Caco-2 (cell line): ENCODE measurements around the gene TEX19. TPM values are rescaled to one million over a fixed set of nuclear protein-coding genes. Genes with fewer than 3 reads are reported as not detected.
A peak's percentile ranks its signal among the peaks of the same experiment; 100 is the strongest.

Experiments used
- BruUV-seq: library from RNA; stranded (reverse); fragments of 400-500 nt; replicated peaks from 2 replicates; lab custom pipeline; 2021; lab: Mats Ljungman, UMichigan
- CTCF ChIA-PET: fragments of 300-600 bp; sonication (Branson Sonifier 250); formaldehyde crosslinking; loops from one replicate; lab custom pipeline; 2022; ENCODE audit warnings: antibody characterized with exemption; lab: Charles Lee
- POLR2A ChIA-PET: fragments of 300-600 bp; sonication (Branson Sonifier 250); formaldehyde crosslinking; loops from one replicate; lab custom pipeline; 2022; ENCODE audit warnings: antibody characterized with exemption; lab: Charles Lee
- DNase-seq, 2 experiments: peaks; one replicate each; pipeline versions ENCODE4 v3.0.0 to v3.0.0-alpha.2; 2020 to 2022
- H3K27me3 ChIP-seq: replicated peaks from 2 replicates; pipeline ENCODE4 v1.6.0; 2011; ENCODE audit warnings: low read length; ENCODE audit not compliant: control insufficient read depth, insufficient read depth
- H3K36me3 ChIP-seq: 2 replicates; pipeline ENCODE4 v1.5.1; 2011; ENCODE audit warnings: low read length; ENCODE audit not compliant: control insufficient read depth, insufficient read depth
- H3K4me1 ChIP-seq: fragments of 250-450 bp; sonication (Bioruptor Pico); 2 replicates; pipeline ENCODE4 v1.5.1; 2020; ENCODE audit warnings: mild to moderate bottlenecking
- H3K4me3 ChIP-seq: 2 replicates; pipeline ENCODE4 v1.5.1; 2011; ENCODE audit warnings: low read depth, mild to moderate bottlenecking, control low read depth, low read length
- H3K9me3 ChIP-seq: fragments of 250-450 bp; sonication (Bioruptor Pico); 2 replicates; pipeline ENCODE4 v1.5.1; 2020; ENCODE audit warnings: mild to moderate bottlenecking, moderate library complexity
- H3K27ac Mint-ChIP-seq: one replicate; pipeline ENCODE4 v1.8.0; 2022; ENCODE audit warnings: mixed read lengths; ENCODE audit not compliant: unreplicated experiment
- H3K27me3 Mint-ChIP-seq: one replicate; pipeline ENCODE4 v1.8.0; 2022; ENCODE audit warnings: mixed read lengths; ENCODE audit not compliant: insufficient read depth, unreplicated experiment
- H3K36me3 Mint-ChIP-seq: one replicate; pipeline ENCODE4 v1.8.0; 2022; ENCODE audit warnings: mild to moderate bottlenecking, mixed read lengths; ENCODE audit not compliant: insufficient read depth, unreplicated experiment
- H3K4me1 Mint-ChIP-seq: one replicate; pipeline ENCODE4 v1.8.0; 2022; ENCODE audit warnings: low read depth, mixed read lengths; ENCODE audit not compliant: unreplicated experiment
- H3K4me3 Mint-ChIP-seq: one replicate; pipeline ENCODE4 v1.8.0; 2022; ENCODE audit warnings: mild to moderate bottlenecking, moderate library complexity, mixed read lengths; ENCODE audit not compliant: unreplicated experiment
- H3K9me3 Mint-ChIP-seq: one replicate; pipeline ENCODE4 v1.8.0; 2022; ENCODE audit warnings: mixed read lengths; ENCODE audit not compliant: unreplicated experiment
- intact Hi-C: fragments of 100-400 bp; cut with micrococcal nuclease; formaldehyde crosslinking; loops from one replicate; pipeline ENCODE4 v1.10.0; 2022; ENCODE audit not compliant: unreplicated experiment
- total RNA-seq: library from RNA; stranded (reverse); gene quantifications from 2 replicates; pipeline ENCODE4 v1.2.3, GENCODE V29; 2022
- TF ChIP-seq, protein P1 (sequence below), 2 experiments: fragments of 200-600 bp in 1 of 2; IDR thresholded peaks; 1 replicate in 1 of 2; 2 replicates in 1 of 2; pipeline versions ENCODE4 v1.5.1 to v1.8.0; 2011 to 2022; ENCODE audit warnings: antibody characterized with exemption in 1 of 2, control low read depth in 1 of 2, inconsistent platforms in 1 of 2, low read depth in 1 of 2, low read length in 1 of 2, mild to moderate bottlenecking in 1 of 2, moderate library complexity in 1 of 2; ENCODE audit not compliant: insufficient read depth in 1 of 2, severe bottlenecking in 1 of 2, unreplicated experiment in 1 of 2

The TEX19 gene
- total RNA-seq, 1 experiment from 2014 or later = 4.2 TPM

DNA sequence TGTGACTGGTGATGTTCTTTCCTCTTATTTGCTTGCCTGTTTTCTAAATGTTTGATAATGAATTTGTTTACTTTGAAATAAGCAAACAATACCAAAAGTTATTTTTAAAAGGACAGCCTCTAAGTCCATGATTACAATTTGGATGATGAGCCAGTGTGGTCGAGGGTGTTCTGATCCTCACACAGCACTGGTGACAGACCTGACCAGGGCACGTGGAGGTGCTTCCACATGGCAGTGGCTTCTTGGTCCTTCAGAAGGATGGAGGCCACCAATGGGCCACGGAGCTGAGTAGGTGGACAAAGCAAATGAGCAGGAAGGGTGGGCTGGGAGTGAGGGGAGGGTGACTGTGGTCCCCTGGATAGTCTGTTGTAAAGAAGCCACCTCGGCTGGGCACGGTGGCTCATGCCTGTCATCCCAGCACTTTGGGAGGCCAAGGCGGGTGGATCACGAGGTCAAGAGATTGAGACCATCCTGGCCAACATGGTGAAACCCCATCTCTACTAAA is 4.2 kb upstream of the TEX19 start:
- Mint-ChIP-seq H3K27ac (no peak overlapping the region), H3K4me3 (no peak overlapping the region), H3K9me3 (no peaks in the 10 kb centered on the region), H3K36me3 (peaks cover 13% of the 10 kb centered on the region), H3K27me3 (no peaks in the 10 kb centered on the region), H3K4me1 (peaks cover 26% of the 10 kb centered on the region)
- intact Hi-C loops = loop anchor here (5.0 kb wide), 4 partner anchors 42 to 197 kb away; no protein-coding TSS in a partner anchor
- Histone ChIP-seq H3K4me1 (peaks cover 35% of the 10 kb centered on the region), H3K4me3 (no peak overlapping the region), H3K36me3 (no peaks in the 10 kb centered on the region), H3K27me3 (no peaks in the 10 kb centered on the region), H3K9me3 (no peaks in the 10 kb centered on the region)
- DNase-seq = no peak
- ChIA-PET CTCF (no interaction called here), POLR2A (no interaction called here)
- TF ChIP-seq, protein P1, sequence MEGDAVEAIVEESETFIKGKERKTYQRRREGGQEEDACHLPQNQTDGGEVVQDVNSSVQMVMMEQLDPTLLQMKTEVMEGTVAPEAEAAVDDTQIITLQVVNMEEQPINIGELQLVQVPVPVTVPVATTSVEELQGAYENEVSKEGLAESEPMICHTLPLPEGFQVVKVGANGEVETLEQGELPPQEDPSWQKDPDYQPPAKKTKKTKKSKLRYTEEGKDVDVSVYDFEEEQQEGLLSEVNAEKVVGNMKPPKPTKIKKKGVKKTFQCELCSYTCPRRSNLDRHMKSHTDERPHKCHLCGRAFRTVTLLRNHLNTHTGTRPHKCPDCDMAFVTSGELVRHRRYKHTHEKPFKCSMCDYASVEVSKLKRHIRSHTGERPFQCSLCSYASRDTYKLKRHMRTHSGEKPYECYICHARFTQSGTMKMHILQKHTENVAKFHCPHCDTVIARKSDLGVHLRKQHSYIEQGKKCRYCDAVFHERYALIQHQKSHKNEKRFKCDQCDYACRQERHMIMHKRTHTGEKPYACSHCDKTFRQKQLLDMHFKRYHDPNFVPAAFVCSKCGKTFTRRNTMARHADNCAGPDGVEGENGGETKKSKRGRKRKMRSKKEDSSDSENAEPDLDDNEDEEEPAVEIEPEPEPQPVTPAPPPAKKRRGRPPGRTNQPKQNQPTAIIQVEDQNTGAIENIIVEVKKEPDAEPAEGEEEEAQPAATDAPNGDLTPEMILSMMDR (IDR thresholded peaks at IDR 0.05; ENCODE audit: insufficient read depth in 1 of 2, low read depth in 1 of 2, low read length in 1 of 2, severe bottlenecking in 1 of 2, unreplicated experiment in 1 of 2) = no peak
- no TSS peak for BruUV-seq

DNA sequence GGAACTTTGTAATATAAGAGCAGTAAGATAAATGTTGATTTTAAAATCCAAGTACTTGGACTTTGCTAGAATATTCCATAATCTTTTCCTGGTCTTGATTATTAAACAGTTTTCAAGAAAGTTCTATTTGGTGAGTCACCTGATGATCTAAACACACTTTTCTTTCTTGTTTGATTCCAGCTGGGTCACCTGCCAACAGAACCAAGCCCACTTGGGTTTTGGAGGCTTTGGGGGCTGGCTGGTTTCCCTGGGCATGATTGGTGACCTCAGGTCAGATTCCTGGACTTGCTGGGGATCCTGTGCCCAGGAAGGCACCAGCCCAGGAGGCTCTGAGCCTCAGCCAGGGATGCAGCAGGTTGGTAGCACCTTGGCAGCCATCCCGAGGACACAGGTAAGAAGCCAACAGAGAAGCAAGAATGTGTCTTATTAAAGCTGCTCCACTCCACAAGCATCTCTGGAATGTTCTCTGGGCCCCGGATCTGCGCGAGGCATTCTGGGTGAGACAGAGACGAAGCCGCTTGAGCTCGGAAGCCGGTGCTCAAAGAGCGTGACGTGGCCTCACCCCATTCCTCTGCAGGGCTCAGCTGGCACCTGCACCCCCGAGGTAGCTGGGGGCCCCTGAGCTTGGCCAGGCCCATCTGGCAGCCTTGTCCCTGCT is 3.1 kb upstream of the TEX19 start:
- Histone ChIP-seq H3K27me3 (no peaks in the 10 kb centered on the region), H3K9me3 (no peaks in the 10 kb centered on the region), H3K4me1 (peaks cover 35% of the 10 kb centered on the region), H3K36me3 (no peaks in the 10 kb centered on the region), H3K4me3 (no peak overlapping the region)
- Mint-ChIP-seq H3K4me3 (peak overlapping the region; percentile 13), H3K27ac (peak overlapping the region; percentile 80), H3K4me1 (peaks cover 26% of the 10 kb centered on the region), H3K9me3 (no peaks in the 10 kb centered on the region), H3K27me3 (no peaks in the 10 kb centered on the region), H3K36me3 (peaks cover 13% of the 10 kb centered on the region)
- TF ChIP-seq, protein P1 (IDR thresholded peaks at IDR 0.05; ENCODE audit: insufficient read depth in 1 of 2, low read depth in 1 of 2, low read length in 1 of 2, severe bottlenecking in 1 of 2, unreplicated experiment in 1 of 2) = no peak
- CTCF ChIA-PET = interaction anchor here (0.8 to 1.3 kb wide), 2 partner anchors 12 kb away, joined by 3 to 4 read pairs; no protein-coding TSS in a partner anchor
- intact Hi-C loops = no loop called here
- BruUV-seq = no TSS peak
- POLR2A ChIA-PET = no interaction called here
- peak; percentile 48 to 60 for DNase-seq

DNA sequence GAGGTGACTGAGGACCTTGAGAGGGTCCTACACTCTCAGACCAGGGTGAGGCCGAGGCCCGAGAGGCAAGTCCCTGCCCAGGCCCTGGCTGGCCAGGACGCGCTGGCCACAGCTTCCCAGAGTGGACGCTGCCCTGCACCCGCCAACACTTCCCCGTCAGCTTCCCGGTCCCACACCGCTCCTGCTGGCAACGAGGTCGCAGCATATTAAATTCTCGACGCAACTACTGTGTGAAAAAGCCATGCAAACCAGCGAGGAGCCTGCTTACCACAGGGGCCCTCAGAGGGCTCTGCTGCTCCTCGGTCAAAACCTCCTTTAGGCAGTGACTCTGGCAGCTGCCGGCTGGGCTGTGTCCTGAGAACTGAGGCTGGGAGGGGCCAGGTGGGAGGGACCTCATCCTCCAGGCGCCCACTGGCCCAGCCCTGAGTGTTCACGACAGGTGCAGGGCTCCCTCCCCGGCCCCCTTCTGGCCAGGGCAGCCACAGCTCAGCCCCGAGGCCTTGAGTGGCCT is 2.1 kb upstream of the TEX19 start:
- Histone ChIP-seq H3K9me3 (no peaks in the 10 kb centered on the region), H3K36me3 (no peaks in the 10 kb centered on the region), H3K27me3 (no peaks in the 10 kb centered on the region), H3K4me3 (no peak overlapping the region), H3K4me1 (peaks cover 35% of the 10 kb centered on the region)
- H3K36me3 Mint-ChIP-seq = peaks cover 6% of the 10 kb centered on the region
- ChIA-PET CTCF (interaction anchor here (0.8 to 1.5 kb wide), 4 partner anchors 10 to 121 kb away, joined by 3 to 7 read pairs (median 4); no protein-coding TSS in a partner anchor), POLR2A (no interaction called here)
- TF ChIP-seq, protein P1 (IDR thresholded peaks at IDR 0.05; ENCODE audit: insufficient read depth in 1 of 2, low read depth in 1 of 2, low read length in 1 of 2, severe bottlenecking in 1 of 2, unreplicated experiment in 1 of 2) = peak; percentile 20 to 26
- intact Hi-C loops = no loop called here
- no peaks in the 10 kb centered on the region for H3K9me3 Mint-ChIP-seq
- H3K4me1 Mint-ChIP-seq = peaks cover 26% of the 10 kb centered on the region
- no TSS peak for BruUV-seq
- peak overlapping the region; percentile 61 for H3K4me3 Mint-ChIP-seq
- DNase-seq = peak; percentile 70 to 72
- H3K27me3 Mint-ChIP-seq = no peaks in the 10 kb centered on the region
- H3K27ac Mint-ChIP-seq = peak overlapping the region; percentile 80
